ENCODE results near the gene LRRC75B.
"Not testable (repeated sequence)": the region's sequence is repeated elsewhere in the genome, so short reads cannot be mapped to it uniquely, and the experiment has no call there.

LRRC75B gene

GRCh38 chr22:24614794-24615193 is 21.9 kb upstream of the LRRC75B start:
- H3K4me1 ChIP-seq (ENCODE audit: insufficient read depth, low read length); H3K27me3 ChIP-seq (ENCODE audit: insufficient read depth, low read length); H3K4me3 ChIP-seq (ENCODE audit: low read length); H3K9me3 ChIP-seq (ENCODE audit: low read length); H3K36me3 ChIP-seq (ENCODE audit: insufficient read depth, low read length); H2AFZ ChIP-seq (ENCODE audit: low read depth, low read length): not testable (repeated sequence)

GRCh38 chr22:24609888-24610287 is 17.0 kb upstream of the LRRC75B start:
- not testable (repeated sequence) for H2AFZ ChIP-seq (ENCODE audit: low read depth, low read length); H3K27me3 ChIP-seq (ENCODE audit: insufficient read depth, low read length); H3K9me3 ChIP-seq (ENCODE audit: low read length); H3K4me3 ChIP-seq (ENCODE audit: low read length); H3K36me3 ChIP-seq (ENCODE audit: insufficient read depth, low read length); H3K4me1 ChIP-seq (ENCODE audit: insufficient read depth, low read length)

- not testable (repeated sequence) for H3K27me3 ChIP-seq (ENCODE audit: insufficient read depth, low read length); H3K4me1 ChIP-seq (ENCODE audit: insufficient read depth, low read length); H3K36me3 ChIP-seq (ENCODE audit: insufficient read depth, low read length); H2AFZ ChIP-seq (ENCODE audit: low read depth, low read length); H3K9me3 ChIP-seq (ENCODE audit: low read length); H3K4me3 ChIP-seq (ENCODE audit: low read length)
Observed at GRCh38 chr22:24608327-24608726, 15.5 kb upstream of the LRRC75B start.

GRCh38 chr22:24607429-24607983 is 14.6 kb upstream of the LRRC75B start:
- not testable (repeated sequence) for H3K9me3 ChIP-seq (ENCODE audit: low read length); H2AFZ ChIP-seq (ENCODE audit: low read depth, low read length); H3K36me3 ChIP-seq (ENCODE audit: insufficient read depth, low read length); H3K4me3 ChIP-seq (ENCODE audit: low read length); H3K4me1 ChIP-seq (ENCODE audit: insufficient read depth, low read length); H3K27me3 ChIP-seq (ENCODE audit: insufficient read depth, low read length)

GRCh38 chr22:24606340-24606739 is 13.5 kb upstream of the LRRC75B start:
- H3K4me1 ChIP-seq (ENCODE audit: insufficient read depth, low read length); H3K36me3 ChIP-seq (ENCODE audit: insufficient read depth, low read length); H3K4me3 ChIP-seq (ENCODE audit: low read length); H3K27me3 ChIP-seq (ENCODE audit: insufficient read depth, low read length); H3K9me3 ChIP-seq (ENCODE audit: low read length); H2AFZ ChIP-seq (ENCODE audit: low read depth, low read length): not testable (repeated sequence)

GRCh38 chr22:24603770-24604629 is 11.1 kb upstream of the LRRC75B start:
- not testable (repeated sequence) for H3K4me1 ChIP-seq (ENCODE audit: insufficient read depth, low read length); H3K9me3 ChIP-seq (ENCODE audit: low read length); H3K27me3 ChIP-seq (ENCODE audit: insufficient read depth, low read length); H2AFZ ChIP-seq (ENCODE audit: low read depth, low read length); H3K36me3 ChIP-seq (ENCODE audit: insufficient read depth, low read length); H3K4me3 ChIP-seq (ENCODE audit: low read length)

GRCh38 chr22:24602847-24603769 is 10.2 kb upstream of the LRRC75B start, which contains the start of gene GGT1:
GGT1 (plus strand) TSS chr22:24603193; CDS start chr22:24611082, 7,889 bp downstream.
- H3K27me3 ChIP-seq (ENCODE audit: insufficient read depth, low read length); H3K4me3 ChIP-seq (ENCODE audit: low read length); H3K4me1 ChIP-seq (ENCODE audit: insufficient read depth, low read length); H3K9me3 ChIP-seq (ENCODE audit: low read length); H2AFZ ChIP-seq (ENCODE audit: low read depth, low read length); H3K36me3 ChIP-seq (ENCODE audit: insufficient read depth, low read length): not testable (repeated sequence)

GRCh38 chr22:24602105-24602749 is 9.4 kb upstream of the LRRC75B start:
- not testable (repeated sequence) for H3K9me3 ChIP-seq (ENCODE audit: low read length); H3K4me3 ChIP-seq (ENCODE audit: low read length); H3K4me1 ChIP-seq (ENCODE audit: insufficient read depth, low read length); H3K27me3 ChIP-seq (ENCODE audit: insufficient read depth, low read length); H3K36me3 ChIP-seq (ENCODE audit: insufficient read depth, low read length); H2AFZ ChIP-seq (ENCODE audit: low read depth, low read length)

- Histone ChIP-seq H3K4me1 (ENCODE audit: insufficient read depth, low read length) (no peaks in the 10 kb centered on the region), H3K36me3 (ENCODE audit: insufficient read depth, low read length) (no peaks in the 10 kb centered on the region), H3K27me3 (ENCODE audit: insufficient read depth, low read length) (no peaks in the 10 kb centered on the region), H3K4me3 (ENCODE audit: low read length) (no peak overlapping the region), H2AFZ (ENCODE audit: low read depth, low read length) (no peak overlapping the region), H3K9me3 (ENCODE audit: low read length) (no peaks in the 10 kb centered on the region)
Observed at GRCh38 chr22:24601217-24602104, 8.6 kb upstream of the LRRC75B start.

- not testable (repeated sequence) for H3K4me3 ChIP-seq (ENCODE audit: low read length); H3K36me3 ChIP-seq (ENCODE audit: insufficient read depth, low read length); H3K9me3 ChIP-seq (ENCODE audit: low read length); H3K27me3 ChIP-seq (ENCODE audit: insufficient read depth, low read length); H3K4me1 ChIP-seq (ENCODE audit: insufficient read depth, low read length); H2AFZ ChIP-seq (ENCODE audit: low read depth, low read length)
Observed at GRCh38 chr22:24599958-24600715, 7.3 kb upstream of the LRRC75B start.

- Histone ChIP-seq H3K4me3 (ENCODE audit: low read length) (no peak overlapping the region), H2AFZ (ENCODE audit: low read depth, low read length) (no peak overlapping the region), H3K4me1 (ENCODE audit: insufficient read depth, low read length) (no peaks in the 10 kb centered on the region), H3K27me3 (ENCODE audit: insufficient read depth, low read length) (no peaks in the 10 kb centered on the region), H3K9me3 (ENCODE audit: low read length) (no peaks in the 10 kb centered on the region), H3K36me3 (ENCODE audit: insufficient read depth, low read length) (no peaks in the 10 kb centered on the region)
Observed at GRCh38 chr22:24599514-24599913, 6.6 kb upstream of the LRRC75B start.

- not testable (repeated sequence) for H3K27me3 ChIP-seq (ENCODE audit: insufficient read depth, low read length); H3K4me3 ChIP-seq (ENCODE audit: low read length); H3K4me1 ChIP-seq (ENCODE audit: insufficient read depth, low read length); H2AFZ ChIP-seq (ENCODE audit: low read depth, low read length); H3K9me3 ChIP-seq (ENCODE audit: low read length); H3K36me3 ChIP-seq (ENCODE audit: insufficient read depth, low read length)
Observed at GRCh38 chr22:24597076-24597475, 4.2 kb upstream of the LRRC75B start.
